NCI-H748 (cell line): ENCODE data around the gene RNLS.
"Not testable (repeated sequence)": the region's sequence is repeated elsewhere in the genome, so short reads cannot be mapped to it uniquely, and the experiment has no call there.

ENCODE experiments used
- DNase-seq: peaks from one replicate; lab custom pipeline; 2025; ENCODE audit not compliant: unreplicated experiment; lab: John Stamatoyannopoulos, UW

RNLS gene

DNA sequence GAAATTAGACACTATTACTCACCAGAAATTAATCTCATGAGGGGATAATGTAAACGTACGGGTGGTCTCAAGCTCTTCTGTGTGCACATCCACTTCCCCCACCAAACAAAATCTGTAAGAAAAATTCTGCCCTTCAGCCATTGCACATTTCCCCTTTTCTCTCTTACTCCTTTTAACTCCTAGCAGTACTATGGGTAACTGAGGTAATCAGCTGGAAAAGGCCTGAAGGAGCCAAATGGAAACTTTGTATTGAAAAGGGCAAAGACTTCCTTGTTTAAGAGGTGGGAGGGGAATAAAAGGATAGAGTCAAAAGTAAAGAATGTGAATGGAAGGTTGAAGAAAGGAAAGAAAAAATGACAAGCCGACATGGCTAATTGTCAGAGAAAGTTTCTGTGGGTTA is 273.8 kb downstream of the RNLS start:
- DNase-seq = no peak

GRCh38 chr10:88308361-88308760 is 274.8 kb downstream of the RNLS start:
- DNase-seq = not testable (repeated sequence)

DNA sequence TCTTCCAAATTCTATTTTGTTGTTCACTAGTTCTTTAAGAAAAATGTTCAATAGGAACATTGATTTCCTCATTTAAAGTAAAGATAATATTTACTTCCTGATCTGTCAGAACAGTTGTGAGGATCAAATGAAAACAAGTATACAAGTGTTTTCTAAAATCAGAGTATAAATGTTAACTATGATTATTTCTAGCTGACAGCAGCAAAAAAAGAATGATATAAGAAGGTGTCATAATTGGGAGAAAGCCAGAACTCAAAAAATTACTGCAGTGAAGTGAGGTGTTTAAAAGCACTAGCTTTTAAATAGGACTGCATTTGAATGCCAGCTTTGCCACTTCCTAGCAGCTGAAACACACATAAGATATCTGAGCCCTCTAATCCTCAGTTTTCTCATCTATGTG is 283.3 kb downstream of the RNLS start:
- no peak for DNase-seq

DNA sequence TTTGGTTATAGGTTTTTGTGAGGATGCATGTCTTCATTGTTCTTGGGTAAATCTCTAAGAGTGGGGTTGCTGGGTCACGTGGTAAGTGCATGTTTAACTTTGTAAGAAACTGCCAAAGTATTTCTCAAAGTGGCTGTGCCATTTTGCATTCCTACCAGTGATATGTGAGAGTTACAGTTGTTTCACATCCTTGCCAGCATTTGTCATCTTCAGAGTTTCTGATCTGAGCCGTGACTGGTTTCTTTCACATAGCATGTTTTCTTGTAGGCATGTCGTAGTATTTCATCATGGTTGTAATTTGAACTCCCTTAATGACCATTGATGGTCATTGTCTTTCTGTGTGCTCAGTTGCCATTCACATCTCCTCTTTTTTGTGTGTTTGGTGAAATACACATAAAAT is 286.0 kb downstream of the RNLS start:
- no peak for DNase-seq

- DNase-seq = no peak
Measured at GRCh38 chr10:88293651-88294230, 289.4 kb downstream of the RNLS start.

GRCh38 chr10:88293073-88293472 is 290.0 kb downstream of the RNLS start:
- DNase-seq = no peak

DNA sequence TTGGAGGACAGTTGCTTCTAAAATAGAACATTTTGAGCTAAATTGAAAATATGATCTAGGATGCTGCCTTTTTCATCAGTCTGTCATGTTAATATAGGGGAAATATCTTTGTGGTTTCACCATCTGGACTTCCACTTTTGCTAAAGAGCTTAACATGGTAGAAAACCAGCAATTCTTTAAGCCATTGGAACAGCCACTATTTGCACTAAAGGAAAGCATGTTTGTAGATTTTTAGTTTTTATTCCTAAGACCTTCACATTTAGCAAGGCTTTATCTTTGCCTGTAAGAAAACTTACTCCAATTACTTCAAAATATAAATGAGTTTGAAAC is 291.0 kb downstream of the RNLS start:
- no peak for DNase-seq

DNA sequence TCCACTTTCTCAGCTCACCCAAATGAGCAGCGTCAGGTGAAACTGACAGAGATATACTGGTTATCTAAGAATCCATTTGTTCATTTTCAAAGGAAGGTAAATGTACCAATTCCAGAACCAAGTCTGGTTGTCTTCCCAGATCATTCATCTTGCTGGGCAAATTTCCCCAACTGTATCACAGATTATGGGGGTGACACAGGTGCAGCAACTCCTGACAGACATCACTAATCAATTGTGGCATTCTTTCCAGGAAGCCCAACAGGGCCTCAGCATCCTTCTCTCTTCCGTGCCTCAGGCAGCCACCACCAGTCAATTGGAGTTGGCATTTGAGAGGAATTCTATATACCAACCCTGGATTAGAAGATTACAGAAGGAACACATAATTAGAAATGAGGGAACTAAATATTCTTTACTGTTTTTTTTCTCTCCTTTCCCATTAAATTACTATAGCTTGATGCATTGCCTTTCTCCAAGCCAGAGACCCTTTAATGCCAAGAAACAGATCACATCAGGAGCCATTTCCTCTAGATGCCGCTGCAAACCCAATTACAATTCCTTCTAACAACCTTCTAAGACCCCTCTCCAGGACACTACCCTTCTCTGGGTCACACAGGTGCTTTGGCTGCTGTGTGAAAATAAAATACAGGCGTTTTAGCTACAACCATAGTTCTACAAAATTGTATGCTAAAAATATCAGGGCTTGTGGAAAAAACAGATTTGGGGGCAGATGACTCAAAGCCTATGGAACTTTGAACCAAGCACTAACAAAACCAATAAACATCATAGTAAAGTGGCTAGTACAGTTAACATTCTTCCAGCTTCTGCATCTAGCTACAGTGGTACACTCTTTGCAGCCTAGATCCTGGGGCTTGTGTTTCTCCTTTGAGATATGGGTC is 291.6 kb downstream of the RNLS start:
- DNase-seq = no peak

DNA sequence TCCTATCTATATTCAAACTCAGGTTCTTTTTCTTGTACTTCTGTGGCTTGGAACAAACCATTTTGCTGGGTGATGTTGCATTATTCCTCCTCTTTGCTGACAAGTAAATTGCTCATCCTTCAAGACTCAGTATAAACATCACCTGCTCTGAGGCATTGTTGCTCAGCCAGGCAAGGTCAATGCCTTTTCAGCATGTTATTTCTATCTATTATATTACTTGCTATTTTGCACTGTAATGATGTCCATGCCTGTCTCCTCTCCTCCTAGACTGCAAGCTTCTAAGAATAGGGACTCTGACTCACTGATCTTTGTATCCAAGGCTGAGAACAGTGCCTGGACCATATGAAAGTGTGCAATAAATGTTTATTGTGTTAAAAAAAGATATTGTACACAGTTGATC is 293.8 kb downstream of the RNLS start:
- no peak for DNase-seq

GRCh38 chr10:88288320-88289059 is 294.6 kb downstream of the RNLS start:
- DNase-seq = no peak

- DNase-seq = no peak
Measured at GRCh38 chr10:88286030-88286429, 297.1 kb downstream of the RNLS start.

- no peak for DNase-seq
Measured at GRCh38 chr10:88281592-88282347, 301.3 kb downstream of the RNLS start.

- no peak for DNase-seq
Measured at GRCh38 chr10:88280518-88280917, 302.6 kb downstream of the RNLS start.

DNA sequence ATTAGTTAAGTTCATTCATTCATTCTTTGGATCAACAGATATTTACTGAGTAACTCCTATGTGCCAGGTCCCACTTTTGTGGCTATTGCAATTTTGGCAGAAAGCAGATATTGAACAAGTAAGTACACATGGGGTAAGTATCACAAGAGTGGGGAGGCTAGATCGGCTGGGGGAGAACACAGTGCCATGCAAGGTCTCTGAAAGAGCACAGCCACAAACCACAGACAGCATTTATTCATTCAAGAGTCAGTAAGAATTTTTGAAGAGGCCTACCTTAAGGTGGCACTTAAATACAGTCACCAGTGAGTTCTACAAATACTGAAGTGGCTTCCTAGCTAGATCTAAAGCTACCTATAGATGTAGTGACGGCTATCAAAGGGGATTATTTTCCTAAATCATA is 304.2 kb downstream of the RNLS start:
- no peak for DNase-seq

- DNase-seq = not testable (repeated sequence)
Measured at GRCh38 chr10:88276945-88277344, 306.2 kb downstream of the RNLS start.

DNA sequence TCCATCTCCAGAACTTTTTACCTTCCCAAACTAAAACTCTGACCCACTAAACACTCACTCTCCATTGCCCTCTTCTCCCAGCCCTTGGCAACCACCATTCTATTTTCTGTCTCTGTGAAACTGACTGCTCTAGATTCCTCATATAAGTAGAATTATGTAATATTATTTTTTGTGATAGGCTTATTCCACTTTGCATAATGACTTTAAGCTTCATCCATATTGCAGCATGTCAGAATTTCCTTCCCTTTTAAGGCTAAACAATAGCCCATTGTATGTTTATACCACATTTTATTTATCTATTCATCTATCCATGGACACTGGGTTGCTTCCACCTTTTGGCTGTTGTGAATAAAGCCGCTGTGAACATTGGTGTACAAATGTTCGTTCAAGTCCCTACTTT is 308.8 kb downstream of the RNLS start:
- DNase-seq = no peak

DNA sequence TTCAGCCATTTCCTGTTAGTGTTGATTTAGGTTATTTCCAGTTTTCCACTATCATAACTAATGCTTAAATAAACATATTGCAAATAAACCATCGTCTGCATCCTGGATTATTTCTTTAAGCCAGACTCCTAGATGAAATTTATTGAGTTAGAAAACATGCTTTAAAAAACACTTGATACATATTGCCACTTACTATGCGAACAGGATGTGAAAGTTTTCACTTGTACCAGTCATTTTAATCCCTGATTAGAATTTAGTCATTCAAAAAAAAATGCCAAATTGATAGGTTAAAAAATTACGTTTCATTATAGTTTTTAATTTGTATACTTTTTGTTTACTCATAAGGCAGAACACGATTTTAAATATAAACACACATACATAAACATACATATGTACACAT is 309.6 kb downstream of the RNLS start:
- no peak for DNase-seq

- no peak for DNase-seq
Measured at GRCh38 chr10:88271761-88272543, 311.2 kb downstream of the RNLS start.

- no peak for DNase-seq
Measured at GRCh38 chr10:88270871-88271713, 312.0 kb downstream of the RNLS start.
